Activated naive CD4-positive, alpha-beta T cell treated with anti-CD3 and anti-CD28 coated beads, Interleukin-2, amount 50 U/mL, for 72 hours (primary cell): Measurements from ENCODE around the gene SV2C. TPM values are rescaled to one million over a fixed set of nuclear protein-coding genes. Genes with fewer than 3 reads are reported as not detected.
A peak's percentile ranks its signal among the peaks of the same experiment; 100 is the strongest.

Experiments used
- ATAC-seq, 2 donors: fragments of 150-1000 bp; cut with Tn5 transposase; 2 replicates each; pipeline ENCODE4 v1.10.0; 2021; ENCODE audit warnings: mild to moderate bottlenecking in 2 of 2, moderate library complexity in 2 of 2
- DNase-seq, 2 donors: peaks; one replicate each; pipeline ENCODE4 v3.0.0; 2021 to 2022; ENCODE audit warnings: low spot score in 2 of 2
- H3K27ac Mint-ChIP-seq, 2 donors: one replicate each; pipeline ENCODE4 v1.8.0; 2022; ENCODE audit warnings: mild to moderate bottlenecking in 2 of 2, mixed read lengths in 2 of 2
- H3K36me3 Mint-ChIP-seq, 2 donors: one replicate each; pipeline ENCODE4 v1.8.0; 2022; ENCODE audit warnings: mixed read lengths in 2 of 2
- H3K9me3 Mint-ChIP-seq, 2 donors: one replicate each; pipeline ENCODE4 v1.8.0; 2022; ENCODE audit warnings: mixed read lengths in 2 of 2
- total RNA-seq, 2 donors: library from RNA; stranded (reverse); gene quantifications; one replicate each; pipeline ENCODE4 v1.2.3, GENCODE V29; 2022

Gene SV2C
- total RNA-seq, 2 donors from 2014 or later, result 0.88 TPM; not detected in 1

DNA sequence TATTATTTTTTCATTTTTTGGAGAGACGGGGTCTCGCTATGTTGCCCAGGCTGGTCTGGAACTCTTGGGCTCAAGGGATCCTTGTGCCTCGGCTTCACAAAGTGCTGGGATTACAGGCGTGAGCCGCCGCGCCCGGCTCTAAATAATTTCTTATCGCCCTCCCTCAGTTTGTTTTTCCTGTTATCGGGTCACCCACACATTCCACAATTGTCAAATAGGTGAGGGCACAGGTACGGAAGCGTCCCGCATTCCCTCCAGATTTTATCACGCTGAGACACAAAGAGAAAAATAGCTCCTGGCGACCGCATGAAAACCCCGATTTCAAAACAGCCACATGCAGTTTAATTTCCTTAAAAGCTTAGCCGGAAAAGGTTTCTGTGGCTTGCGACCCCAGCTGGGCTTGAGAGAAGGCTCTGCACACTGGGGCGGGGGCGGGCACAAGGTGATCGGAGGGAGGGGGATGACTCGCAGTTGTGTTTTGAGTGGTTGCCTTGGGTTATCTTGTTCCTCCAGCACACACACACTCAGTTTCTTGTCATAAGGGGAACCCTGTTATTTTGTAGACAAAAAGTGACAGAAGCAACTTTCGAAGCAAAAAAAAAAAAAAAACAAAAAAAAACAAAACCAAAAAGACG is 319.2 kb downstream of the SV2C start:
- DNase-seq (peak; percentile 66 to 84), ATAC-seq (peak; percentile 69 to 80)
- H3K9me3 Mint-ChIP-seq, result no peaks in the 10 kb centered on the region

GRCh38 chr5:76402886-76403765 is 319.9 kb downstream of the SV2C start, which contains the start of gene IQGAP2:
IQGAP2 (plus strand) TSS chr5:76403285; CDS start chr5:76403546, 261 bp downstream.
- Mint-ChIP-seq H3K27ac (peak within 1 kb of the TSS; percentile 99 to 100), H3K36me3 (peaks cover 8 to 11% of the 10 kb centered on the region in 2 donors), H3K9me3 (no peaks in the 10 kb centered on the region)
- ATAC-seq, result peak; percentile 31 to 64
- peak; percentile 84 to 87 for DNase-seq

More for the DNA sequence above, 319.2 kb downstream of the SV2C start:
- H3K36me3 Mint-ChIP-seq, result peaks cover 3 to 11% of the 10 kb centered on the region in 2 donors
- peak overlapping the region; percentile 99 to 100 for H3K27ac Mint-ChIP-seq
